Measurements from ENCODE around the gene SMARCC1.

The SMARCC1 gene

GRCh38 chr3:47542471-47543173, 239.1 kb downstream of the SMARCC1 start:
- DNase-seq (ENCODE audit: low read depth) = no peak

GRCh38 chr3:47541583-47542108, 240.0 kb downstream of the SMARCC1 start:
- DNase-seq (ENCODE audit: low read depth) = no peak

GRCh38 chr3:47540281-47540680, 241.4 kb downstream of the SMARCC1 start:
- no peak for DNase-seq (ENCODE audit: low read depth)

GRCh38 chr3:47536967-47537366, 244.7 kb downstream of the SMARCC1 start:
- no peak for DNase-seq (ENCODE audit: low read depth)

GRCh38 chr3:47536221-47536891, 245.3 kb downstream of the SMARCC1 start:
- DNase-seq (ENCODE audit: low read depth) = no peak
